Femur (tissue), 1 donor: ENCODE measurements around the gene GCHFR.
A peak's percentile ranks its signal among the peaks of the same experiment; 100 is the strongest.

Experiments used
- DNase-seq: peaks from one replicate; pipeline ENCODE4 v3.0.0-alpha.2; 2017

The GCHFR gene

GRCh38 chr15:40763801-40764628, at the start of gene GCHFR:
Gene GCHFR (plus strand): TSS chr15:40764068. CDS start chr15:40764181, 113 bp downstream.
- DNase-seq, result peak; percentile 86

- no peak for DNase-seq
Measured at GRCh38 chr15:40714144-40714543, 49.7 kb upstream of the GCHFR start.

- no peak for DNase-seq
Measured at GRCh38 chr15:40716165-40716564, 47.7 kb upstream of the GCHFR start.

- no peak for DNase-seq
Measured at GRCh38 chr15:40721701-40722100, 42.2 kb upstream of the GCHFR start.

- no peak for DNase-seq
Measured at GRCh38 chr15:40722354-40722753, 41.5 kb upstream of the GCHFR start.

GRCh38 chr15:40722934-40723333, 40.9 kb upstream of the GCHFR start:
- no peak for DNase-seq

GRCh38 chr15:40723919-40724318, 39.9 kb upstream of the GCHFR start:
- DNase-seq, result no peak

GRCh38 chr15:40731034-40731433, 32.8 kb upstream of the GCHFR start:
- DNase-seq, result peak; percentile 31

GRCh38 chr15:40736575-40736974, 27.3 kb upstream of the GCHFR start:
- no peak for DNase-seq

GRCh38 chr15:40737048-40737447, 26.8 kb upstream of the GCHFR start:
- DNase-seq, result no peak

- DNase-seq, result no peak
Measured at GRCh38 chr15:40739047-40739446, 24.8 kb upstream of the GCHFR start.

- DNase-seq, result no peak
Measured at GRCh38 chr15:40739854-40740253, 24.0 kb upstream of the GCHFR start.

- no peak for DNase-seq
Measured at GRCh38 chr15:40743485-40743901, 20.4 kb upstream of the GCHFR start.

GRCh38 chr15:40743921-40744814, 19.7 kb upstream of the GCHFR start:
- no peak for DNase-seq

- DNase-seq, result no peak
Measured at GRCh38 chr15:40744815-40745152, 19.1 kb upstream of the GCHFR start.

- DNase-seq, result no peak
Measured at GRCh38 chr15:40746916-40747418, 16.9 kb upstream of the GCHFR start.

GRCh38 chr15:40747685-40748631, 15.9 kb upstream of the GCHFR start:
- no peak for DNase-seq

- no peak for DNase-seq
Measured at GRCh38 chr15:40749151-40749630, 14.7 kb upstream of the GCHFR start.

- no peak for DNase-seq
Measured at GRCh38 chr15:40750885-40751284, 13.0 kb upstream of the GCHFR start.

GRCh38 chr15:40751745-40752144, 12.1 kb upstream of the GCHFR start:
- DNase-seq, result no peak

GRCh38 chr15:40754574-40754882, 9.3 kb upstream of the GCHFR start:
- DNase-seq, result no peak
